ENCODE data around the gene ACADS. TPM values are rescaled to one million over a fixed set of nuclear protein-coding genes. Genes with fewer than 3 reads are reported as not detected.

ACADS gene
- polyA plus RNA-seq, 2 of the 4 experiments (the other 2 are of a cell fraction): 7.9 to 9.3 TPM

GRCh38 chr12:120771097-120771496 lies 45.5 kb downstream of the ACADS start (continued):
- TF ChIP-seq, protein P1, sequence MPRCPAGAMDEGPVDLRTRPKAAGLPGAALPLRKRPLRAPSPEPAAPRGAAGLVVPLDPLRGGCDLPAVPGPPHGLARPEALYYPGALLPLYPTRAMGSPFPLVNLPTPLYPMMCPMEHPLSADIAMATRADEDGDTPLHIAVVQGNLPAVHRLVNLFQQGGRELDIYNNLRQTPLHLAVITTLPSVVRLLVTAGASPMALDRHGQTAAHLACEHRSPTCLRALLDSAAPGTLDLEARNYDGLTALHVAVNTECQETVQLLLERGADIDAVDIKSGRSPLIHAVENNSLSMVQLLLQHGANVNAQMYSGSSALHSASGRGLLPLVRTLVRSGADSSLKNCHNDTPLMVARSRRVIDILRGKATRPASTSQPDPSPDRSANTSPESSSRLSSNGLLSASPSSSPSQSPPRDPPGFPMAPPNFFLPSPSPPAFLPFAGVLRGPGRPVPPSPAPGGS (IDR thresholded peaks at IDR 0.05): no peak
- no peak for TF ChIP-seq FOSB (CRISPR knock-in tag; IDR thresholded peaks at IDR 0.05)
- TF ChIP-seq KDM5A (IDR thresholded peaks at IDR 0.05): no peak
- no peak for TF ChIP-seq ZFP36 (IDR thresholded peaks at IDR 0.05; ENCODE audit: borderline replicate concordance, partially characterized antibody)
- TF ChIP-seq SREBF2 (IDR thresholded peaks at IDR 0.05): no peak
- TF ChIP-seq RARB (CRISPR knock-in tag; IDR thresholded peaks at IDR 0.05): no peak
- TF ChIP-seq EHMT2 (IDR thresholded peaks at IDR 0.05; ENCODE audit: low read depth): no peak
- no peak for TF ChIP-seq BHLHE40 (IDR thresholded peaks at IDR 0.05; ENCODE audit: low read depth, low read length)
- TF ChIP-seq ZNF302 (CRISPR knock-in tag; IDR thresholded peaks at IDR 0.05): no peak

GRCh38 chr12:120774169-120774916 lies 48.7 kb downstream of the ACADS start:
- no peak overlapping the region for H3K4me2 ChIP-seq
- DNase-seq (ENCODE audit: low read depth in 1 of 2, low spot score in 1 of 2): no peak
- POLR2A ChIA-PET: no interaction called here
- H3K4me1 ChIP-seq: no peaks in the 10 kb centered on the region
- 93% methylated on average over 7 of the region's 7 CpGs for WGBS (ENCODE audit: missing lambda C conversion rate)
- TF ChIP-seq HOXB5 (CRISPR knock-in tag; IDR thresholded peaks at IDR 0.05) (no peak), RNF2 (IDR thresholded peaks at IDR 0.05; ENCODE audit: borderline replicate concordance, low read depth) (no peak), PHF8 (IDR thresholded peaks at IDR 0.05; ENCODE audit: borderline replicate concordance, low read depth) (no peak), FOSB (CRISPR knock-in tag; IDR thresholded peaks at IDR 0.05) (no peak), POLR2A (IDR thresholded peaks at IDR 0.05; ENCODE audit: low read length) (no peak), RFX5 (IDR thresholded peaks at IDR 0.05) (no peak), RAD21 (conservative IDR thresholded peaks at IDR 0.05 in 1 of 2, IDR thresholded peaks at IDR 0.05 in 1 of 2) (no peak), KDM1A (IDR thresholded peaks at IDR 0.05; ENCODE audit: low read depth) (no peak), HOXB13 (CRISPR knock-in tag; IDR thresholded peaks at IDR 0.05; ENCODE audit: low read depth) (no peak), SREBF2 (IDR thresholded peaks at IDR 0.05) (no peak)
- TF ChIP-seq, protein P2, sequence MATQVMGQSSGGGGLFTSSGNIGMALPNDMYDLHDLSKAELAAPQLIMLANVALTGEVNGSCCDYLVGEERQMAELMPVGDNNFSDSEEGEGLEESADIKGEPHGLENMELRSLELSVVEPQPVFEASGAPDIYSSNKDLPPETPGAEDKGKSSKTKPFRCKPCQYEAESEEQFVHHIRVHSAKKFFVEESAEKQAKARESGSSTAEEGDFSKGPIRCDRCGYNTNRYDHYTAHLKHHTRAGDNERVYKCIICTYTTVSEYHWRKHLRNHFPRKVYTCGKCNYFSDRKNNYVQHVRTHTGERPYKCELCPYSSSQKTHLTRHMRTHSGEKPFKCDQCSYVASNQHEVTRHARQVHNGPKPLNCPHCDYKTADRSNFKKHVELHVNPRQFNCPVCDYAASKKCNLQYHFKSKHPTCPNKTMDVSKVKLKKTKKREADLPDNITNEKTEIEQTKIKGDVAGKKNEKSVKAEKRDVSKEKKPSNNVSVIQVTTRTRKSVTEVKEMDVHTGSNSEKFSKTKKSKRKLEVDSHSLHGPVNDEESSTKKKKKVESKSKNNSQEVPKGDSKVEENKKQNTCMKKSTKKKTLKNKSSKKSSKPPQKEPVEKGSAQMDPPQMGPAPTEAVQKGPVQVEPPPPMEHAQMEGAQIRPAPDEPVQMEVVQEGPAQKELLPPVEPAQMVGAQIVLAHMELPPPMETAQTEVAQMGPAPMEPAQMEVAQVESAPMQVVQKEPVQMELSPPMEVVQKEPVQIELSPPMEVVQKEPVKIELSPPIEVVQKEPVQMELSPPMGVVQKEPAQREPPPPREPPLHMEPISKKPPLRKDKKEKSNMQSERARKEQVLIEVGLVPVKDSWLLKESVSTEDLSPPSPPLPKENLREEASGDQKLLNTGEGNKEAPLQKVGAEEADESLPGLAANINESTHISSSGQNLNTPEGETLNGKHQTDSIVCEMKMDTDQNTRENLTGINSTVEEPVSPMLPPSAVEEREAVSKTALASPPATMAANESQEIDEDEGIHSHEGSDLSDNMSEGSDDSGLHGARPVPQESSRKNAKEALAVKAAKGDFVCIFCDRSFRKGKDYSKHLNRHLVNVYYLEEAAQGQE (IDR thresholded peaks at IDR 0.05): no peak
- ATAC-seq: no peak
- CTCF ChIA-PET: interaction anchor here (0.7 kb wide), 1 partner anchor 18 kb away, joined by 3 read pairs; no protein-coding TSS in a partner anchor
- H3K27ac ChIP-seq: no peak overlapping the region
- no peak overlapping the region for H3K4me3 ChIP-seq
- H3K9me3 ChIP-seq: no peaks in the 10 kb centered on the region
- no peak for FAIRE-seq

DNA sequence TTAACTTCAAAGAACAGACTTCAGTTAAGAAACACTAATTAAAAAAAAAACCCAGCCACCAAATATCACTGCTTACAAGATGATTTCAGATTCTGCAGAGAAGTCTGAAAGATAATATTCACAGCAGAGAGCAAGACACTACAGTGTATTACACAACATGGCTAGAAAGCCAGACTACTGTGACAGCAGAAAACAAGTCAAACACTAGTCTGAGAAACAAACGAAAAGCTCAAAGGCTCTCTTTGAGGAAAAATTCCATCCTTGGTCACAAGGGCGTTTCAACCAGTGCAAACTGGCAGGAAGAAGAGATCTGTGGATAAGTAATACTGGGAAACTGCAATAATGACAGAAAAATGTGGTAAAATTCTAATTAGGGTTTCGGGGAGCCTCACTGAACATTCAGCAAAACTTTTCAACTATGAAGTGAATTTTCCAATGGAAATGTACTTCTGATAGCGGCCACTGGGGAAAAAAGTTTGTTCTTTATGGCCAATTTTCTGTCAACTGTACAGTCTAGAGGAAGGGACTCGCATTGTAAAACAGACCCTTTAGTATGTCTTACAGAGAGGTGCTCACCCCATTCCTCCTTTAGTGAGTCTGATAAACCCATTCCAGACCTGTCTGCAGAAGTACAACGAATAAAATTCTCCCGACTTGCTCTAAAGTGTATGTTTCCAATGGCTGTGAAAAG lies 50.4 kb downstream of the ACADS start:
- Histone ChIP-seq H3K27ac (no peak overlapping the region), H3K9me3 (no peaks in the 10 kb centered on the region), H3K4me3 (no peak overlapping the region), H3K4me2 (no peak overlapping the region), H3K4me1 (no peaks in the 10 kb centered on the region)
- DNase-seq (ENCODE audit: low read depth in 1 of 2, low spot score in 1 of 2) (no peak), ATAC-seq (peak in 1 of 2 experiments; percentile 64; a peak in 3 of 6 replicates), FAIRE-seq (no peak)
- POLR2A ChIA-PET: no interaction called here
- TF ChIP-seq CHD2 (IDR thresholded peaks at IDR 0.05; ENCODE audit: low read length, partially characterized antibody): no peak
- TF ChIP-seq CBX8 (IDR thresholded peaks at IDR 0.05): no peak
- no peak for TF ChIP-seq GATA3 (IDR thresholded peaks at IDR 0.05; ENCODE audit: borderline replicate concordance)
- no peak for TF ChIP-seq MAFK (IDR thresholded peaks at IDR 0.05; ENCODE audit: partially characterized antibody)
- CTCF ChIA-PET: interaction anchor here (0.6 to 1.0 kb wide), 2 partner anchors 28 to 37 kb away, joined by 3 read pairs; no protein-coding TSS in a partner anchor
- WGBS (ENCODE audit: missing lambda C conversion rate): 84% methylated on average over 7 of the region's 7 CpGs

Data from A549 (cell line).